ENCODE results near the gene ASB4.

Gene ASB4

GRCh38 chr7:95583834-95584621, 98.3 kb downstream of the ASB4 start:
- no peak for TF ChIP-seq CTCF (IDR thresholded peaks at IDR 0.05; ENCODE audit: extremely low read depth, missing control alignments)
- DNase-seq (ENCODE audit: low spot score) = no peak

GRCh38 chr7:95584769-95585425, 99.2 kb downstream of the ASB4 start:
- no peak for TF ChIP-seq CTCF (IDR thresholded peaks at IDR 0.05; ENCODE audit: extremely low read depth, missing control alignments)
- no peak for DNase-seq (ENCODE audit: low spot score)

- no peak for TF ChIP-seq CTCF (IDR thresholded peaks at IDR 0.05; ENCODE audit: extremely low read depth, missing control alignments)
Observed at GRCh38 chr7:95585426-95585789, 99.7 kb downstream of the ASB4 start.

GRCh38 chr7:95586951-95587301, 101.2 kb downstream of the ASB4 start:
- no peak for DNase-seq (ENCODE audit: low spot score)
- no peak for TF ChIP-seq CTCF (IDR thresholded peaks at IDR 0.05; ENCODE audit: extremely low read depth, missing control alignments)

More at GRCh38 chr7:95585426-95585789, 99.7 kb downstream of the ASB4 start:
- DNase-seq (ENCODE audit: low spot score) = no peak

- no peak for TF ChIP-seq CTCF (IDR thresholded peaks at IDR 0.05; ENCODE audit: extremely low read depth, missing control alignments)
- no peak for DNase-seq (ENCODE audit: low spot score)
Observed at GRCh38 chr7:95589031-95589430, 103.3 kb downstream of the ASB4 start.

GRCh38 chr7:95589766-95590165, 104.0 kb downstream of the ASB4 start:
- DNase-seq (ENCODE audit: low spot score) = no peak
- TF ChIP-seq CTCF (IDR thresholded peaks at IDR 0.05; ENCODE audit: extremely low read depth, missing control alignments) = no peak
